ENCODE measurements around the gene UBE2F.
"Not testable (repeated sequence)": the region's sequence is repeated elsewhere in the genome, so short reads cannot be mapped to it uniquely, and the experiment has no call there.

The UBE2F gene

GRCh38 chr2:238022594-238023157, 55.9 kb downstream of the UBE2F start:
- DNase-seq = no peak

- no peak for DNase-seq
Observed at GRCh38 chr2:238023608-238024007, 56.8 kb downstream of the UBE2F start.

DNA sequence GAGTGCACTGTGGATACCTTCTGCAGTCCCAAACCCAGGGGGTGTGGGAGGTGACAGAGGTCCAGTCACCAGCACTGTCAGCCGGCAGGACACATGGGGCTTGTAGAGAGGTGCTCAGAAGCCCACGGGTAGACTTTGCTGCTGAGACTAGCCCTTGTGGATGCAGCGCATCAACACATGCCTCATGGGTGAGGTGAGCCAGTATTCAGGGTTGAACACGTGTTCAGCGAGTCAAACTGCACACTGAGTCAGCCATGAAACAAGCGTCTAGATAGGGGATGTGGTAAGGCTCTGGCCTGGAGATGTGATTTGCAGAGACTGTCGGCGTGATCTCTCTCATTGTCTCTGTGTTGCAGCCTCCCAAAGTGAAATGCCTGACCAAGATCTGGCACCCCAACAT, 58.2 kb downstream of the UBE2F start:
- no peak for DNase-seq

- DNase-seq = no peak
Observed at GRCh38 chr2:238025741-238026360, 59.0 kb downstream of the UBE2F start.

DNA sequence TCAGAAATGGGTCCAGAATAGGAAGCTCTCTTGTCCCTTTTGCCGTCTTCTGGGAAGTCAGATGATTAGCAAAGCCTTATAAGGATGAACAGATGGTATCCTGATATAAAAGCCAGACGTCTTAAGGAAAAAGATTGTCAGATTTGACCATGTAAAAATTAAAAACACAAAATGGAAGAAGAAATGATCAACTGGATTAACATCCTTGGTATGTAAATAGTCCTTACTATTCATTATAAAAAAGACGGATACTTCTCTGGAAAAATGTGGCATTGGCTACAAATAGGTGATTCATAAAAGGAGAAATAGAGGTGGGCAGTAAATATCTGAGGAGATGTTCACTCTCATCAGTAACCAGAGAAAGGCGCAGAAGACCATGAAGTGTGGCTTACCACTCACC, 60.2 kb downstream of the UBE2F start:
- no peak for DNase-seq

GRCh38 chr2:238027591-238028415, 61.0 kb downstream of the UBE2F start:
- peak in 1 of 2 experiments; percentile 2 for DNase-seq

GRCh38 chr2:238029853-238030252, 63.0 kb downstream of the UBE2F start:
- DNase-seq = no peak

GRCh38 chr2:238030422-238031155, 63.8 kb downstream of the UBE2F start:
- DNase-seq = no peak

DNA sequence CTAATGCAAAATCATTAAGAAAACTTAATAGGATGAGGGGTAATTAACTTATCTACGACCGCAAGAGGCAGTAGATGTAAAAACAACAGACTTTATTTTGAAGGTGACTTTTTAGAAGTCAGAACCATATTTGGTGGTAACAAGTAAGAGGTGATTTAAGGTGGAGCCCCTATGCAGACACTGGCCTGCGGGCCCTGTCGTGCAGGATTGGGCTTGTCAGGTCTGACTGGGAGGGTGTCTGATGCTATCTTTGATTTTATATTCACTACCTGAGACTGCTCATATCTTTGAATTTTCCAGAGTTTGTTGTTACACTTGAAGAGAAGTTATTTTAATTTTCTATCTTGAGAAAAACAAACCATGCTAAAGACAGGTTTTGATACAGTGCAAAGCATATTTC, 64.9 kb downstream of the UBE2F start:
- no peak for DNase-seq

DNA sequence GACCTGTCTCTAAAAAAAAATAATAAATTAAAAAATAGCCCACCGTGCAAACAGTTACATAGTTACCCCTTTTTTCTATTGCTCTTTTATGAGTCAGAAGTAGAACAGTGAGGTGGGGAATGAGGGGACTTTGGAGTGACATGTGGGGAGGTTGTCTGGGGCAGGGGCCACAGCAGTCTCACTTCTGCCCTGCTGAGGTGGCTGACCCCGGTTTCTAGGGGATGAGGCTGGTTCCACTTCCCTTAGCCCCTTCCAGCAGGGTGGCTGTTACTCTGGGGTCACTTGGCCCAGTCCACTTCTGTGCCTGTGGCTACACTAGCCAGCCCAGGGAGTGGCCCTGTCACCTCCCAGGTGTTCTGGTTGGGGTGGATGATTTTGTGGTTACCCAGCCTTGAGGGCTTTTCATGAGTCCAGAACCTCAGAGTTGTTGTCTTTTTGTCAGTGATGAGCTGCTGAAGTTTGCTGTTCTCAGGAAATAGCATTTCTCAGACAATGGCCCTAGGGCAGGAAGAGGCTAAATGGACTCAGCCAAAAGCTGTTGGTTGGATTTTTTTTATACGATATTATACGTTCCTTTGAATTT, 66.0 kb downstream of the UBE2F start:
- no peak for DNase-seq

- DNase-seq = not testable (repeated sequence)
Observed at GRCh38 chr2:238033991-238034390, 67.2 kb downstream of the UBE2F start.

DNA sequence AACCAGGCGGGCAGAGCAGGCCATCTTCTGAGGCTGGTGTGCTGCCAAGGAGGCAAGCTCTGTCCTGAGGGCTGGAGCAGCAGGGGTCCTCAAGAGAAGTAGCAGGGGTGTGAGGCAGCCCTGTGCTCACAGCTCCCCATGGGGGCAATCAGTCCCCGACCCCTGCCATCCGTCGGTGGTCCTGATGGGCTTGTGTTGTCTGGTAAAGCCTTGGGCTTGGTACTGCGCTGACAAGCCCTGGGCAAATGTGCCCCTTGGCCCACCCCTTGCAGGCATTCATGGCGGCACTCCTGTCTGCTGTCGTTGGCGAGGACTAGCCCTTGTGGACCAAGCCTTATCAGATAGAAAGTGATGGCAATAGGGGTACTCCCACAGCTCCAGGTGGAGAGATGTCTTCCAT, 71.4 kb downstream of the UBE2F start:
- no peak for DNase-seq

DNA sequence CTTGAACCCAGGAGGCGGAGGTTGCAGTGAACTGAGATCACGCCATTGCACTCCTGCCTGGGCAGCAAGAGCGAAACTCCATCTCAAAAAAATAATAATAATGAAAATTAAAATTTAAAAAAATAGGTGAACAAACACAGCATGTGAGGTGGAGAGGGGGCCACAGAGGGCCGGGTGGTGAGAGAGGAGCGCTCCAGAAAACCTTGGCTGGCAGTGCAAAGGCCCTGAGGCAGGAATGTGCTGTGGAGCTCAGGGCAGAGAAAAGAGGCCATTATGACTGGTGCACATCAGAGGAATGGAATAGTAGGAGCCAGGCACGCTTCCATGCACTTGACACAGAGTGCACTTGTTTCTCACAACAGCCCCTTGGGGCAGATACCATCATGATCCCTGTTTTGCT, 72.3 kb downstream of the UBE2F start:
- DNase-seq = no peak

DNA sequence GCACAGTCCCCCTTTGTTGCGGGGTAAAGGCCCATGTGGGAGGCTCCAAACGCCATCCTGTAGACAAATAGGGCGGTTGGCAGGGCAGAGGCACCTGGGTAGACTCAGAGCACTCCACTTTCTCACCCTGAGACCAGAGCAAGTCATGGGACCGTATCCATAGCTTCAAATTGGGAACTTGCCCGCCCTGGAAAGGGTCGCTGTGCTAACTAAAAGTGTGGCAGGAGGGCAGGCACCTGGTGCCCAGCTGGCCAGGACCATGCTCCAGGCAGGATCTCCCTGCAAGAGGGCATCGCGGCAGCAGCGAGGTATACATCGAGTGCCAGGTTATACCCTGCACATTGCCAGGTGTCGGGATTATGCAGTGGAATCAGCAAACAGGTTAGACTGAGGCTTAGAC, 73.2 kb downstream of the UBE2F start:
- DNase-seq = no peak

- DNase-seq = no peak
Observed at GRCh38 chr2:238040918-238041317, 74.1 kb downstream of the UBE2F start.

- no peak for DNase-seq
Observed at GRCh38 chr2:238042090-238042489, 75.3 kb downstream of the UBE2F start.

DNA sequence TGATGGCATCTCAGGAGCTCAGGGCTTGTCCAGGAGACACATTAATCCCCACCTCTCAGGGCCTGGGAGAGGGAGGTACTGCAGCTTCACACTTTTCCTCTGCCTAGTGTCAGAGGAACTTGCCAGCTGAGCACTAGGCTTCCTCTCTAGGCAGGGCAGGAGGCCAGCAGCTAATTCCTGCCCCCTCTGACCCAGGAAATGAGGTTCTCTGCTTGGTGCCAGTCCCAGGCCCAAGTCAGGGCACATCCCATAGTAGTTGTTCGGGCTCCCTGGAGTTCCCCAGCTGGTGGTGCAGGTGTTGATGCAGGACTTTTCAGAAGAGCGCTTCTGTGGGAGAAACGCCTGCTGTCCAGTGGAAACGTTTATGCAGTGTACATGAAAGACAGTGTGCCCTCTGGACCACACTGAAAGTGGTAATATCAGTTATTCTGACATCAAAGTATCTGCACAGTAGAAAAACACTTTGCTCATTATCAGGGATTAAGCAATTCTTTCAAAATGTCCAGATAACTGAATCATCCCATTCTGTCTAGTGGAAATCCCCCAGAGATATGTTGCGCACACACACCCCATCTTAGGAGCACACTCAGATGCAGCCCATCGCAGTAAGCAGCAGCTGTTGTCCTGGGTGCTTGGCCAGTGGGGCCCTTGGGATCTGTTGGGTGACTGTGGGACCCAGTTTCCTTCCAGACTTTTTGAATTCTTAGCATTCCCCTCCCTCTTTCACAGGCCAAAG, 76.2 kb downstream of the UBE2F start:
- no peak for DNase-seq

GRCh38 chr2:238043851-238044250, 77.0 kb downstream of the UBE2F start:
- DNase-seq = no peak

GRCh38 chr2:238045575-238045974, 78.8 kb downstream of the UBE2F start:
- DNase-seq = no peak

GRCh38 chr2:238046725-238047270, 80.0 kb downstream of the UBE2F start:
- DNase-seq = no peak

GRCh38 chr2:238053191-238053776, 86.5 kb downstream of the UBE2F start:
- DNase-seq = no peak

- DNase-seq = no peak
Observed at GRCh38 chr2:238055841-238056240, 89.0 kb downstream of the UBE2F start.

All from Kasumi-1 (cell line).